Left lung (tissue), 10 donors: ENCODE measurements around the gene SLC25A12. TPM values are rescaled to one million over a fixed set of nuclear protein-coding genes. Genes with fewer than 3 reads are reported as not detected.
"Not testable (repeated sequence)": the region's sequence is repeated elsewhere in the genome, so short reads cannot be mapped to it uniquely, and the experiment has no call there.

Source experiments
- ATAC-seq: fragments of 200-7000 bp; cut with Tn5 transposase; one replicate; pipeline ENCODE4 v1.9.1; 2020; ENCODE audit warnings: moderate library complexity
- DNase-seq, 4 donors: peaks; one replicate each; pipeline ENCODE4 v3.0.0-alpha.2; 2013 to 2020
- H3K27ac ChIP-seq, 2 donors: fragments of 200-600 bp; sonication (generic) in 1 of 2; one replicate each; pipeline versions ENCODE4 v1.5.0 to v1.8.0; 2020 to 2021
- H3K27me3 ChIP-seq, 2 donors: fragments of 200-600 bp; sonication (generic) in 1 of 2; one replicate each; pipeline versions ENCODE4 v1.5.0 to v1.8.0; 2020 to 2021
- H3K36me3 ChIP-seq, 2 donors: fragments of 200-600 bp; sonication (generic) in 1 of 2; one replicate each; pipeline versions ENCODE4 v1.5.0 to v1.8.0; 2020 to 2021
- H3K4me1 ChIP-seq, 2 donors: fragments of 200-600 bp; one replicate each; pipeline ENCODE4 v1.8.0; 2021
- H3K4me3 ChIP-seq, 2 donors: fragments of 200-600 bp; sonication (generic) in 1 of 2; one replicate each; pipeline versions ENCODE4 v1.5.0 to v1.8.0; 2020 to 2021; ENCODE audit warnings: mild to moderate bottlenecking in 1 of 2
- H3K9me3 ChIP-seq, 2 donors: fragments of 200-600 bp; sonication (generic) in 1 of 2; one replicate each; pipeline versions ENCODE4 v1.5.0 to v1.8.0; 2020 to 2021
- CTCF ChIP-seq, 2 donors: fragments of 200-600 bp; sonication (generic) in 1 of 2; IDR thresholded peaks; one replicate each; pipeline versions ENCODE4 v1.5.0 to v1.8.0; 2021; ENCODE audit warnings: antibody characterized with exemption in 2 of 2
- intact Hi-C, 2 donors: fragments of 100-400 bp; cut with DNase I; formaldehyde crosslinking; loops; one replicate each; pipeline versions ENCODE4 v1.11.2 to v1.14.2; 2022
- polyA plus RNA-seq, 6 donors: library from polyadenylated mRNA; unstranded; fragments of 120-200 nt; gene quantifications; one replicate each; pipeline ENCODE4 v1.2.1, GENCODE V29; 2013; ENCODE audit not compliant: insufficient read length in 6 of 6
- total RNA-seq, 2 donors: library from RNA; stranded (reverse); fragmentation: NEBNext Ultra II Directional; extraction: Animal tissue kit (Norgen Biotek cat#: 25700); gene quantifications; one replicate each; pipeline ENCODE4 v1.2.1, GENCODE V29; 2021
- donor health status: DM: no; HTN: yes; CAD: no.
- donor health status: DM: no; HTN: no; CAD: no.

The SLC25A12 gene
- total and polyA plus RNA-seq, 8 donors, result 10.1 to 32.2 (median 25.5) TPM

DNA sequence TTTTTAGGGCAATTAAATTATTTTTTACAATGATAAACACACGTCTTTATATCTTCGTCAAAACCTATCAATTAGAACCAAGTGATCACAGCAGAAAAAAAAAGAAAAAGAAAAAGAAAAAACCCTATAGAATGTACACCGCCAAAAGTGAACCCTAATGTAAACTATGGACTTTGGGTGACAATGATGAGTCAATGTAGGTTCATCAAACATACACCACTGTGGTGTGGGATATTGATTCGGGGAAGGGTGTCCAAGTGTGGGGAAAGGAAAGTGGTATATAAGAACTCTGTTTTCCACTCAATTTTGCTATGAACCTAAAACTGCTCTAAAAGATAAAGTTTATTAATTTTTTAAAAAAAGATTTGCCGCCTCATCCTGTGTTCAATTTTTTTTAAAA, 121.7 kb downstream of the SLC25A12 start:
- no peaks in the 10 kb centered on the region for H3K4me1 ChIP-seq
- no peak overlapping the region for H3K27ac ChIP-seq
- ATAC-seq, result no peak
- no peak overlapping the region for H3K4me3 ChIP-seq
- no peaks in the 10 kb centered on the region for H3K27me3 ChIP-seq
- peaks cover 0 to 4% of the 10 kb centered on the region in 2 donors for H3K36me3 ChIP-seq
- DNase-seq, result no peak
- TF ChIP-seq CTCF (IDR thresholded peaks at IDR 0.05), result no peak
- peaks cover 0 to 9% of the 10 kb centered on the region in 2 donors for H3K9me3 ChIP-seq
- intact Hi-C loops, result no loop called here

- peaks cover 0 to 4% of the 10 kb centered on the region in 2 donors for H3K36me3 ChIP-seq
- ATAC-seq (no peak), DNase-seq (no peak)
- no peaks in the 10 kb centered on the region for H3K4me1 ChIP-seq
- H3K4me3 ChIP-seq, result no peak overlapping the region
- H3K27ac ChIP-seq, result no peak overlapping the region
- peaks cover 0 to 9% of the 10 kb centered on the region in 2 donors for H3K9me3 ChIP-seq
- no peak for TF ChIP-seq CTCF (IDR thresholded peaks at IDR 0.05)
- intact Hi-C loops, result no loop called here
- no peaks in the 10 kb centered on the region for H3K27me3 ChIP-seq
These were observed 122.6 kb downstream of the SLC25A12 start for GRCh38 chr2:171771463-171771862.

GRCh38 chr2:171763602-171764001, 130.4 kb downstream of the SLC25A12 start:
- DNase-seq (no peak), ATAC-seq (no peak)
- Histone ChIP-seq H3K27ac (no peak overlapping the region), H3K27me3 (no peaks in the 10 kb centered on the region), H3K36me3 (peaks cover 0 to 37% of the 10 kb centered on the region in 2 donors), H3K4me3 (no peak overlapping the region), H3K9me3 (no peaks in the 10 kb centered on the region), H3K4me1 (no peaks in the 10 kb centered on the region)
- TF ChIP-seq CTCF (IDR thresholded peaks at IDR 0.05), result no peak
- intact Hi-C loops, result no loop called here

DNA sequence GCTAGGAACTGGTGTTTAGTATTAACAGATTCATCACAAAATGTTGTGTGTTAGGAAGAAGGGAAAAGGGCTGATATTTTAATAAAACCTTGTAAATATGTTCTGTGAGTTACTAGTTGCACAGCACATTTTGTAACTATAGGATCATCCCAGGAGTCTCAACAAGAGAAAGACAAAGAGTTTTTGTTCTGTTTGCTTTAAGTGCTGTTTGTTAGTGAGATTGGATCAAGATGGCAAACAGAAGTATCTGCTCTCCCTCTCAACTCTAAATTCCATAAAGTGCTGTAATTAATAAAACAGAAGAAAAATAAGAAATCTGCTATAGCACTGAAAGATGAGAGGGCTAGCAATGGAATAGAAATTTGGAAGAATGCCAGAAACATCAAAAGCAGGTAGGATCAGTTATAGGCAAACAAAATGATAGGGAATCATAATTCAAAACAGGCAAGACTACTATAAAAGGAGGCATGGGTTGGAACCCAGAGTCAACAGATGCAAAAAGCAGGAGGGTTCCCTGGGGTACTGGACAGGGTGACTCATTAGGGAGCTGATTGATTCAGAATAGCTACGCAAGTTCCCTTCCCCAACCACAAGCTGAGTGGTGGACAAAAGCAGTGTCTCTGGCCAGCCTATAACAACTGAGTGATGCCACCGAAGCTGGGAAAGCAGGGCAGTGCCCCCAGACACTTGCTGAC, 131.0 kb downstream of the SLC25A12 start:
- DNase-seq (no peak), ATAC-seq (no peak)
- Histone ChIP-seq H3K27me3 (no peaks in the 10 kb centered on the region), H3K36me3 (peaks cover 0 to 37% of the 10 kb centered on the region in 2 donors), H3K4me3 (no peak overlapping the region), H3K27ac (no peak overlapping the region), H3K4me1 (no peaks in the 10 kb centered on the region), H3K9me3 (no peaks in the 10 kb centered on the region)
- intact Hi-C loops, result no loop called here
- no peak for TF ChIP-seq CTCF (IDR thresholded peaks at IDR 0.05)

DNA sequence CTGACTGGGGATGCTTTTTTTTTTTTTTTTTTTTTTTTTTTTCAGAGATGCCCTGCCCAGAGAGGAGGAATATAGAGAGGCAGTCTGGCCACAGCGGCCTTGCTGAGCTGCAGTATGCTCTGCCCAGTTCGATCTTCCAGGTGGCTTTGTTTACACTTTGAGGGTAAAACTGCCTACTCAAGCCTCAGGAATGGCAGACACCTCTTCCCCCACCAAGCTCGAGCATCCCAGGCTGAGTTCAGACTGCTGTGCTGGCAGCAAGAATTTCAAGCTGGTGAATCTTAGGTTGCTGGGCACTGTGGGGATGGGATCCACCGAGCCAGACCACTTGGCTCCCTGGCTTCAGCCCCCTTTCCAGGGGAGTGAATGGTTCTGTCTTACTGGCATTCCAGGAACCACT, 132.9 kb downstream of the SLC25A12 start:
- peaks cover 0 to 33% of the 10 kb centered on the region in 2 donors for H3K36me3 ChIP-seq
- H3K4me3 ChIP-seq, H3K27me3 ChIP-seq, H3K27ac ChIP-seq, H3K9me3 ChIP-seq, DNase-seq, ATAC-seq, intact Hi-C loops, H3K4me1 ChIP-seq: not testable (repeated sequence)

- ATAC-seq, H3K4me3 ChIP-seq, H3K27ac ChIP-seq, DNase-seq, H3K9me3 ChIP-seq, H3K4me1 ChIP-seq, intact Hi-C loops, H3K27me3 ChIP-seq: not testable (repeated sequence)
- peaks cover 0 to 51% of the 10 kb centered on the region in 2 donors for H3K36me3 ChIP-seq
These were observed 135.3 kb downstream of the SLC25A12 start for GRCh38 chr2:171758762-171759161.
